Fibroblast of villous mesenchyme (primary cell): ENCODE data around the gene SYNGR2. TPM values are rescaled to one million over a fixed set of nuclear protein-coding genes. Genes with fewer than 3 reads are reported as not detected.

ENCODE experiments used
- DNase-seq: peaks from one replicate; pipeline ENCODE4 v3.0.0-alpha.2; 2010; ENCODE audit warnings: low read depth
- H3K4me3 ChIP-seq: 2 replicates; pipeline ENCODE4 v1.5.1; 2011; ENCODE audit warnings: low read depth, mild to moderate bottlenecking, low read length
- CTCF ChIP-seq: IDR thresholded peaks from 2 replicates; pipeline ENCODE4 v1.5.1; 2012; ENCODE audit warnings: low read depth, mild to moderate bottlenecking, low read length; ENCODE audit not compliant: insufficient read depth
- total RNA-seq: library from RNA; depleted of rRNA; stranded (reverse); fragments of >200 nt; gene quantifications from 2 replicates; pipeline ENCODE4 v1.2.3, GENCODE V29; 2012

The SYNGR2 gene
- 10.6 and 16.0 TPM in 2 replicates for total RNA-seq

- H3K4me3 ChIP-seq: peak within 1 kb of the TSS; percentile 73
- peak; percentile 48 for DNase-seq
- no peak for TF ChIP-seq CTCF
Measured at GRCh38 chr17:78168242-78168902, at the start of gene SYNGR2. TSS of gene SYNGR2 (plus strand) at chr17:78168581. CDS start at chr17:78168617, 36 bp downstream.

- H3K4me3 ChIP-seq: no peak overlapping the region
- no peak for TF ChIP-seq CTCF
- DNase-seq: no peak
Measured at GRCh38 chr17:78118801-78119241, 49.6 kb upstream of the SYNGR2 start.

- DNase-seq: no peak
- no peak overlapping the region for H3K4me3 ChIP-seq
- no peak for TF ChIP-seq CTCF
Measured at GRCh38 chr17:78120537-78120936, 47.8 kb upstream of the SYNGR2 start.

- DNase-seq: no peak
- H3K4me3 ChIP-seq: no peak overlapping the region
- no peak for TF ChIP-seq CTCF
Measured at GRCh38 chr17:78120971-78121800, 47.2 kb upstream of the SYNGR2 start.

- H3K4me3 ChIP-seq: no peak overlapping the region
- DNase-seq: no peak
- TF ChIP-seq CTCF: no peak
Measured at GRCh38 chr17:78121801-78122215, 46.6 kb upstream of the SYNGR2 start.

- no peak overlapping the region for H3K4me3 ChIP-seq
- TF ChIP-seq CTCF: no peak
- DNase-seq: no peak
Measured at GRCh38 chr17:78122216-78122930, 46.0 kb upstream of the SYNGR2 start.
